PC-3 (cell line): ENCODE measurements around the gene TMIE. TPM values are rescaled to one million over a fixed set of nuclear protein-coding genes. Genes with fewer than 3 reads are reported as not detected.

Experiments used
- ATAC-seq: fragments of 200-7000 bp; cut with Tn5 transposase; 2 replicates; pipeline ENCODE4 v1.9.1; 2020; ENCODE audit warnings: mild to moderate bottlenecking, moderate library complexity
- BruUV-seq: library from RNA; stranded (reverse); fragments of 400-500 nt; replicated peaks from 2 replicates; lab custom pipeline; 2021; lab: Mats Ljungman, UMichigan
- CTCF ChIA-PET: fragments of 300-600 bp; sonication (Branson Sonifier 250); formaldehyde crosslinking; loops from one replicate; lab custom pipeline; 2022; ENCODE audit warnings: antibody characterized with exemption; lab: Charles Lee
- POLR2A ChIA-PET: fragments of 300-600 bp; sonication (Branson Sonifier 250); formaldehyde crosslinking; loops from one replicate; lab custom pipeline; 2022; ENCODE audit warnings: antibody characterized with exemption; ENCODE audit not compliant: unreplicated experiment; lab: Charles Lee
- DNase-seq: peaks from one replicate; pipeline ENCODE4 v3.0.0-alpha.2; 2015
- H2AFZ ChIP-seq: fragments of 300-600 bp; sonication (generic); 2 replicates; pipeline ENCODE4 v1.6.0; 2016; ENCODE audit warnings: antibody characterized with exemption, low read length
- H3F3A ChIP-seq: fragments of 300-600 bp; sonication (generic); one replicate; pipeline ENCODE4 v1.6.0; 2017; ENCODE audit warnings: antibody characterized with exemption, low read length, control low read depth, mild to moderate bottlenecking; ENCODE audit not compliant: unreplicated experiment
- H3K27ac ChIP-seq: fragments of 300-600 bp; sonication (generic); 2 replicates; pipeline ENCODE4 v1.5.1; 2016; ENCODE audit warnings: mild to moderate bottlenecking, low read length
- H3K27me3 ChIP-seq: fragments of 300-600 bp; sonication (generic); 2 replicates; pipeline ENCODE4 v1.6.1; 2016; ENCODE audit warnings: low read length, mixed read lengths
- H3K36me3 ChIP-seq: fragments of 300-600 bp; sonication (generic); 2 replicates; pipeline ENCODE4 v1.6.1; 2016; ENCODE audit warnings: low read depth, mixed run types, low read length, mixed read lengths
- H3K4me1 ChIP-seq: fragments of 300-600 bp; sonication (generic); 2 replicates; pipeline ENCODE4 v1.5.1; 2016; ENCODE audit warnings: low read length; ENCODE audit not compliant: insufficient read depth
- H3K4me2 ChIP-seq: fragments of 300-600 bp; sonication (generic); 2 replicates; pipeline ENCODE4 v1.6.0; 2016; ENCODE audit warnings: low read length
- H3K4me3 ChIP-seq: fragments of 300-600 bp; sonication (generic); 2 replicates; pipeline ENCODE4 v1.5.1; 2016; ENCODE audit warnings: mild to moderate bottlenecking, low read length, mixed read lengths
- H3K79me2 ChIP-seq: fragments of 300-600 bp; sonication (generic); 2 replicates; pipeline ENCODE4 v1.6.1; 2017; ENCODE audit warnings: low read length, mixed read lengths
- H3K9ac ChIP-seq: fragments of 300-600 bp; sonication (generic); 2 replicates; pipeline ENCODE4 v1.6.0; 2016; ENCODE audit warnings: mild to moderate bottlenecking, low read length
- H3K9me2 ChIP-seq: fragments of 300-600 bp; sonication (generic); replicated peaks from 2 replicates; pipeline ENCODE4 v1.6.1; 2016; ENCODE audit warnings: mixed run types, low read length, mixed read lengths
- H3K9me3 ChIP-seq: fragments of 300-600 bp; sonication (generic); 2 replicates; pipeline ENCODE4 v1.6.1; 2016; ENCODE audit warnings: low read length, mixed read lengths
- H4K20me1 ChIP-seq: fragments of 300-600 bp; sonication (generic); 2 replicates; pipeline ENCODE4 v1.6.1; 2016; ENCODE audit warnings: low read length, mixed read lengths
- EZH2 ChIP-seq: fragments of 300-600 bp; sonication (generic); IDR thresholded peaks from one replicate; pipeline ENCODE4 v1.6.1; 2017; ENCODE audit warnings: antibody characterized with exemption, mild to moderate bottlenecking, low read length; ENCODE audit not compliant: unreplicated experiment
- EZH2phosphoT487 ChIP-seq: fragments of 300-600 bp; sonication (generic); IDR thresholded peaks from 2 replicates; pipeline ENCODE4 v1.6.1; 2018; ENCODE audit warnings: mild to moderate bottlenecking, antibody characterized with exemption, low read length, borderline replicate concordance
- intact Hi-C: fragments of 100-400 bp; cut with micrococcal nuclease; formaldehyde crosslinking; loops from 2 replicates; pipeline ENCODE4 v1.9.0; 2023
- total RNA-seq: library from RNA; depleted of rRNA; stranded (reverse); fragments of >200 nt; gene quantifications from 2 replicates; pipeline ENCODE4 v1.2.3, GENCODE V29; 2014
- TF ChIP-seq, protein P1 (sequence below): fragments of 300-600 bp; sonication (generic); conservative IDR thresholded peaks from 2 replicates; pipeline ENCODE4 v1.5.1; 2017; ENCODE audit warnings: antibody characterized with exemption, low read depth, mild to moderate bottlenecking, low read length

The TMIE gene
- total RNA-seq, 1 experiment from 2014 or later, result 0.66 TPM

DNA sequence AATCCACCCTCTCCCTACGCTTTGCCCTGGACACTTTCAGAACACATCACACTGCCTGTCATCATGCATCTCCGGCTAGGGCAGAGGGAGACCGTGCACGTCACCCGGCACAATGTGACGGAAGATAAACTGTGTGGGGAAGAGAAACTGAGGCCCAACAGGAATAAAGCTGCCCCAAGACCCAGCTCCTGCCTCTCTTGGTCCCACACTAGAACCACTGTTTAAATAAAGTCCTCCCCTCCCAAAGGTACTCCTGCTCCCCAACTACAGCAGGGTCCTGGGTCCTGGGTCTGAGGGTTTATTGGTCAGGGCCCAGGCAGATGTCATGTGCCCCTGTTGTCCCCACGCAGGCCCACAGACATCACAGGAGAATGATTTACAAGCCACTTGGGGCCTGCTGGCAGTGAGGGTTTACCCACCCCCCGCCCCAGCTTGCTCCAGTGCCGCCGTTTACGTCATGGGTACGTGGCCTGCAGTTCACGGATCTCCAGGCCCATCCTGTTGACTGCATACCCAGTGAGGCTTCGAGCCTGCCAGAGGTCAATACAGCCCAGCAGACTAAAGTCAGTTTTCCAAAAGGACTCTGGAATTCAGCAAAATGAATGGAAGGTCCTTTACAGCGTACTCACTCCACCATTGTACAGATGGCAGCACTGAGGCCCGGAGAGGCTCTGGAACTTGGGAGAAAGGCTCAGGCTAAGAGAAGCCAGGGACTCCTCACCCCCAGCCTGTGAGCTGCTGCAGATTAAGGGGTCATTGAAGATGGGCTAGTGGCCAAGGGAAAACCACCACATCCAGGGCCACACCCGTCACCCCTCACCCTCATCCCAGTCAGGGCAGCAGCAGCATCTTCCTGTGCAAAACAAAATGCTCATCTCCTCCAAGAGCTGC is 30.9 kb upstream of the TMIE start:
- peaks cover 6% of the 10 kb centered on the region; the same call in 1 of the 2 replicates for H3K36me3 ChIP-seq
- ATAC-seq (no peak), DNase-seq (no peak)
- H3K9me3 ChIP-seq, result no peaks in the 10 kb centered on the region
- H3K27me3 ChIP-seq, result no peaks in the 10 kb centered on the region
- H3K4me2 ChIP-seq, result no peak overlapping the region
- POLR2A ChIA-PET, result no interaction called here
- H2AFZ ChIP-seq, result no peak overlapping the region
- TF ChIP-seq EZH2phosphoT487 (no peak), EZH2 (no peak)
- TF ChIP-seq, protein P1, sequence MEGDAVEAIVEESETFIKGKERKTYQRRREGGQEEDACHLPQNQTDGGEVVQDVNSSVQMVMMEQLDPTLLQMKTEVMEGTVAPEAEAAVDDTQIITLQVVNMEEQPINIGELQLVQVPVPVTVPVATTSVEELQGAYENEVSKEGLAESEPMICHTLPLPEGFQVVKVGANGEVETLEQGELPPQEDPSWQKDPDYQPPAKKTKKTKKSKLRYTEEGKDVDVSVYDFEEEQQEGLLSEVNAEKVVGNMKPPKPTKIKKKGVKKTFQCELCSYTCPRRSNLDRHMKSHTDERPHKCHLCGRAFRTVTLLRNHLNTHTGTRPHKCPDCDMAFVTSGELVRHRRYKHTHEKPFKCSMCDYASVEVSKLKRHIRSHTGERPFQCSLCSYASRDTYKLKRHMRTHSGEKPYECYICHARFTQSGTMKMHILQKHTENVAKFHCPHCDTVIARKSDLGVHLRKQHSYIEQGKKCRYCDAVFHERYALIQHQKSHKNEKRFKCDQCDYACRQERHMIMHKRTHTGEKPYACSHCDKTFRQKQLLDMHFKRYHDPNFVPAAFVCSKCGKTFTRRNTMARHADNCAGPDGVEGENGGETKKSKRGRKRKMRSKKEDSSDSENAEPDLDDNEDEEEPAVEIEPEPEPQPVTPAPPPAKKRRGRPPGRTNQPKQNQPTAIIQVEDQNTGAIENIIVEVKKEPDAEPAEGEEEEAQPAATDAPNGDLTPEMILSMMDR, result no peak
- no peak overlapping the region for H3K4me3 ChIP-seq
- H3F3A ChIP-seq, result no peaks in the 10 kb centered on the region
- H3K4me1 ChIP-seq, result no peaks in the 10 kb centered on the region
- no peak overlapping the region for H3K9ac ChIP-seq
- H3K9me2 ChIP-seq, result no peaks in the 10 kb centered on the region
- H3K27ac ChIP-seq, result no peak overlapping the region
- intact Hi-C loops, result no loop called here
- no peaks in the 10 kb centered on the region for H4K20me1 ChIP-seq
- no peaks in the 10 kb centered on the region for H3K79me2 ChIP-seq
- BruUV-seq, result no TSS peak
- CTCF ChIA-PET, result no interaction called here

DNA sequence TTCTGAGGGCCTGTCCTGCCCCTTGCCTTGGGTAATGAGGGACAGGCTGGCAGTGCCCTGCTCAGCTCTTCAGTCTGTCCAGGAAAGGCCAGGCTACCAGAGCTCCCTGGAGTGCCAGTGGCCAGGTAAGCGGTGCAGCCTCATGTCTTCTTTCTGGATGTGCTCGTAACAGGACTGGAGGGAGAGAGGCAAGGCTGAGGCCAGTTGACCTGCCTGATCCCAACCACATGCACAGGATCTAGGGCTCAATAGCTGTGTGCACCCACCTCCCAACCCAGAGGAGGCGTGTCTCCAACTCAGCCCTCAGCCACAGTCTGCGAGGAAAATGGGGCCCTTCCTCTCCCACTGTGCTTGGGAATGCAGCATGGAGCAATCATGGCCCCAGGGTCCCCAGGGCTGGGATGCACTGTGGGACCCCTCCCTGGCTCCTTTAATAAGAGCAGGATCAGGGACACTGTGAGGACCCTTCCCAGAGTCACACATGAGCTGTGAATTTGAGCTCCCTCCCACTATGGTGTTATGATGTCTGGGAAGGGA is 30.2 kb upstream of the TMIE start:
- ATAC-seq, result no peak
- CTCF ChIA-PET, result no interaction called here

More for the DNA sequence above, 30.2 kb upstream of the TMIE start:
- no peaks in the 10 kb centered on the region for H3F3A ChIP-seq
- H2AFZ ChIP-seq, result no peak overlapping the region
- TF ChIP-seq, protein P1, result no peak
- no peak for TF ChIP-seq EZH2phosphoT487
- TF ChIP-seq EZH2, result no peak
- no peak overlapping the region for H3K4me2 ChIP-seq
- no peak overlapping the region for H3K4me3 ChIP-seq
- no peaks in the 10 kb centered on the region for H3K79me2 ChIP-seq
- H3K36me3 ChIP-seq, result peaks cover 6% of the 10 kb centered on the region; the same call in 1 of the 2 replicates
- H3K27ac ChIP-seq, result no peak overlapping the region
- no peaks in the 10 kb centered on the region for H4K20me1 ChIP-seq
- no peaks in the 10 kb centered on the region for H3K9me3 ChIP-seq
- POLR2A ChIA-PET, result no interaction called here
- no TSS peak for BruUV-seq
- no peaks in the 10 kb centered on the region for H3K27me3 ChIP-seq
- no peak overlapping the region for H3K9ac ChIP-seq
- intact Hi-C loops, result no loop called here
- H3K4me1 ChIP-seq, result no peaks in the 10 kb centered on the region
- no peaks in the 10 kb centered on the region for H3K9me2 ChIP-seq
- no peak for DNase-seq
